NCI-H774 (cell line): ENCODE data around the gene GPRC5C.

Experiments
- DNase-seq: peaks from one replicate; lab custom pipeline; 2025; lab: John Stamatoyannopoulos, UW

The GPRC5C gene, protein sequence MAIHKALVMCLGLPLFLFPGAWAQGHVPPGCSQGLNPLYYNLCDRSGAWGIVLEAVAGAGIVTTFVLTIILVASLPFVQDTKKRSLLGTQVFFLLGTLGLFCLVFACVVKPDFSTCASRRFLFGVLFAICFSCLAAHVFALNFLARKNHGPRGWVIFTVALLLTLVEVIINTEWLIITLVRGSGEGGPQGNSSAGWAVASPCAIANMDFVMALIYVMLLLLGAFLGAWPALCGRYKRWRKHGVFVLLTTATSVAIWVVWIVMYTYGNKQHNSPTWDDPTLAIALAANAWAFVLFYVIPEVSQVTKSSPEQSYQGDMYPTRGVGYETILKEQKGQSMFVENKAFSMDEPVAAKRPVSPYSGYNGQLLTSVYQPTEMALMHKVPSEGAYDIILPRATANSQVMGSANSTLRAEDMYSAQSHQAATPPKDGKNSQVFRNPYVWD

GRCh38 chr17:74431568-74432423 lies at the start of gene GPRC5C:
Gene GPRC5C, plus strand, starts transcription at chr17:74432088. Its CDS starts 7,689 bp downstream, at chr17:74439777.
- DNase-seq = peak; percentile 81

DNA sequence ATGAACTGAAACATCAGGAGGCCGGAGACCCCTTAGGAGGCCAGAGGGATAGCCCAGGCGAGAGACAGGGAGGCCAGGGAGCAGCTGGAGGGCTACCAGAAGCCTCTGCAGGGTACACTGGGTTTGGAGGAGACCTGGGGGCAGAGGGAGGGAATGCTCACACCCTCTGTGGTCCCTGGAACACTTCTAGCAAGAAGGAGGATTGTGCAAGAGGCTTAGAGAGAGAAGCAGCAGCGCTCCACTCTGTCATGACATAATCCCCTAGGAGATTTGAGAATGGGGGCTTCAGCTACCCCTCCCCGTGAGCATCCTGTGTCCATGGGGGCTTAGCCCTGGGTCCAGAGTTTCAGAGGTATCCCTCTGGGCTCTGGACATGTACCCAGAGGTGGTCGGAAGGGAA lies 48.7 kb upstream of the GPRC5C start:
- DNase-seq = no peak

DNA sequence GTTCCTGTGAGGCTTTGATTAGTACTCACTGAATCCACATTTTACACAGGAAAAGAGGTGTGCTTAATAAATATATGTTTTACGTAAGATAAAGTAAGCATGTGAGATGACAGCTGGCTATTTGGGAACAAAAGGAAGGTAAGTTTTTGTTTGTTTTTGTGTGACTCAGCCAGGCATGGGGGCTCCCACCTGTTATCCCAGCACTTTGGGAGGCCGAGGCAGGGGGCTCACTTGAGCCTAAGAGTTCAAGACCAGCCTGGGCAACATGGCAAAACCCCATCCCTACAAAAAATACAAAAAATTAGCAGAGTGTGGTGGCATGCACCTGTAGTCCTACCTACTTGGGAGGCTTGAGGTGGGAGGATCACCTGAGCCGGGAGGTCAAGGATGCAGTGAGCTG lies 46.7 kb upstream of the GPRC5C start:
- DNase-seq = no peak

DNA sequence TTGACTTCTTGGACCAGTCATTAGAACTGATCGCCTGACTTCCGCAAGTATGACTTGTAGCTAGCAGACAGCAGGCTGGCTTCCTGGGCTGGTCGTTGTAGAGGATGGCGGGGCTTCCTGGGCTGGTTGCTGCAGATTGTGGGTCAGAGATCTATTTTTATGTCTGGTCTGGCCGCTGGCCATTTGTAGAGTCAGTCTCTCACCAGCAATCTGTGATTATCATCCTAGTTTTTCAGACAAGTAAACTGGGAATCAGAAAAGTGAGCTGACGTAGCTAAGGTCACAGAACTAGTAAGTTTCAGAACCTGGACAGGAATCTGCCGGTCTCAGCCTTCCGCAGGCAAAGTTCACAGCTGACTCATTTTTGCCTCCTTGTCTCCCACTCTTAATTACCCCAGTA lies 45.5 kb upstream of the GPRC5C start:
- DNase-seq = no peak

DNA sequence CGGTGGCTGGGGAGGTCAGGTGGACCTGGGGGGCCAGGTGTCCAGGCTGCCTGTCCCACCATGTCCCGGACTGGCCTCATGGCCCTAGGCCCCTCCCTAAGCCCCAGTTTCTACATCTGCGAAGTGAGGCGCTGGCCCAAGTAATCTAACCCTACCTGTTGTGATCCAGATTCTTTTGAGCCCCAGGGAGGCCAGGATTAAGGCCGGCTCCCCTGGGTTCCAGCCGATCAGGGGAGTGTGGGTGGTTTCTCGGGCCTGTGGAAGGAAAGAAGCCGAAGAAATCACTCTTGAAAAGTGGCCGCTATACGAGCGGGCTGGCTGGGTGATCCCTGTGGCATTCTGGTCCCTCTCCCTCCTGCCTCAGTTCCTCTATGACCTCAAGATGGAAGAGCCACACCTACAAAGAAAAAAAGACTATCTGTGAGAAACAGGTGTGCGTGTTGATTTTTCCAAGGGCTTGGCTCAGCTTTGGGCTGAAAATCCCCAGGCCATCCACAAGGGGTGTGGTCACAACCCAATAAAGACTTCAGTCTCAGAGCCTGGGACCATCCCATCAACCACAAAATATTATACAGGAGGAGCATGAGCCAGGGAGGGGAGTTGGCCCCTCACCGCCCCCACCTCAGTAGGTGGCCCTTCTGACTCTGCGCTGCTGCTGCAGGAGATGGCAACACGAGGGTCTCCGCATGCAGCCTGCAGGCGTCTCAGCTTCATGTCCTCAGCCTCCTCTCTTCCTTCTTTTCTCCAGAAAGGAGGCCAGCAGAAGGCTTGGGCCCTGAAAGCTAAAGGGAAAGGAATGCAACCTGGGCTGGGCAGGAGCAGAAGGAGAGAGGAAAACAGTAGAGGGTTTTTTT lies 44.3 kb upstream of the GPRC5C start:
- no peak for DNase-seq

DNA sequence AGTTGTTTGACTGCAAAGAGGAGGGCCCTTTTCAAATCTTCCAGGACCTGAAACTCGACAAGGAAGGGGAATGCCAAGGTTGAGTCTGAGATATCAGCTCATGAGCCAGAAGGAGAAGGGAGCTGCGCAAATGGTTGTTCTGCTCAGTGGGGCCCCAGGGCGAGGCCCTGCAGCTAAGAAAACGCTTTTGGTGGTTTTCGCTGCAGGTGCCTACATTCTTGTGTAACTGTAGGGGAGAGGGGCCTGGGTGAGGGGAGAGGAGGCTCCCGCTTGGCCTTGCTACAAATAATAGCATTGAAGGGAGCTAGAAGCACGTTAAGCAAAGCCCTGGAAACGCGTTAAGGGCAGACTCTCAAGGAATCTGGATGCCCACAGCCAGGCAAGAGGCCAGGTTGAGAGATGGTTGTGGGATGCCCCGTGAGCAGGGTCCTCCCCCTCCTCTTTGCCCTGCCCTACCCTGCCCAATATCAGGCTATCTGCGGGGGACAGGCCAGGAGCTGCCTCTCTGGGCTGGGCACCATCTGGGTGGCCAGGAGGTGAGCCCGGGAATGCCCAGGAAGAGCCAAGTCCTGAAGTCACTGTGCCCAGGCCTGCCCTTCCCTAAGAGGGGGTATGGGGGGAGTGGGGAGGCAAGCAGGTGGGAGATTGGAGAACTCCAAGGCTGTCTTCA lies 42.7 kb upstream of the GPRC5C start:
- no peak for DNase-seq

- DNase-seq = no peak
Observed at GRCh38 chr17:74389937-74390679, 41.8 kb upstream of the GPRC5C start.

- no peak for DNase-seq
Observed at GRCh38 chr17:74390680-74391653, 40.9 kb upstream of the GPRC5C start.

DNA sequence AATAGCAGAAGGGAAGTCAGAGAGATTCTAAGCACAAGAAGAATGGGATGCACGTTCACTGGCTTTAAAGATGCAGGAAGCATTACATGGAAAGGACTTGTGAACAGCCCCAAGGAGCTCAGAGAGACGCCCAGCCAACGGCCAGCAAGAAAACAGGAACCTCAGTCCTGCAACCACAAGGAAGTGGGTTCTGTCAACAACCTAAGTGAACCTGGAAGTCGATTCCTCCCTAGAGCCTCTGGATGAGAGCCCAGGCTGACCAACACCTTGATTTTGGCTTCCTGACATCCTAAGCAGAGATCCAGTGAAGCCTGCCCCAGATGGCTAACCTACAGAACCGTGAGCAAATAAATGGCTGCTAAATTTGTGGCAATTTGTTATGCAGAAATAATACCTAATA lies 40.1 kb upstream of the GPRC5C start:
- DNase-seq = no peak

GRCh38 chr17:74392848-74393247 lies 39.0 kb upstream of the GPRC5C start:
- DNase-seq = no peak

DNA sequence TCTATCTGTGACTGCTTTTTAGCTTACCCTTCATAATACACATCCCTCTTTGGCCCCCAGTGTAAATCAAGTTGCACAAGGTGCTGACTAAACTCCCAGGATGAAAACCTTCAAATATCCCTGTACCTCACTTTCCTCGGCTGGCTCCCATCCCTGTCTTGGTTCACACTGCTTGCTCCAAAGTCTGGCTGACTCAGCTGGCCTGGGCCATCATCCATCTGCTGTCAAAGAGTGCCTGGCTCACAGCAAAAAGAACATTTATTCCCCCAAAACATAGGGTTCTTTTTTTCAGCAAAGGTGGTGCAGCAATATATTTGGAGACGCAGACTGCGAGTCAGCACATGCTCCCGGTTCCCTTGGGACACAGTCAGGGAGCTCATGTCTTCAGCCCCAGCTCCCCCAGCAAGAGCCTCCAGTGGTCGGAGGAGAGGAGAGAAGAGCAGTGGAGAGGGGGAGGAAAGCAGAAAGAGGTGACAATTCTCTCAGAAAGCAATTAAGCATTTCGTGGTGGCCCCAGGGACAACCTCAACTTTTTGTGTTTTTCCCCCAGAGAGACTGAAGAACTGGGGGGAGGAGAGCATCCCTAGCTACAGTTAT lies 38.4 kb upstream of the GPRC5C start:
- DNase-seq = no peak

DNA sequence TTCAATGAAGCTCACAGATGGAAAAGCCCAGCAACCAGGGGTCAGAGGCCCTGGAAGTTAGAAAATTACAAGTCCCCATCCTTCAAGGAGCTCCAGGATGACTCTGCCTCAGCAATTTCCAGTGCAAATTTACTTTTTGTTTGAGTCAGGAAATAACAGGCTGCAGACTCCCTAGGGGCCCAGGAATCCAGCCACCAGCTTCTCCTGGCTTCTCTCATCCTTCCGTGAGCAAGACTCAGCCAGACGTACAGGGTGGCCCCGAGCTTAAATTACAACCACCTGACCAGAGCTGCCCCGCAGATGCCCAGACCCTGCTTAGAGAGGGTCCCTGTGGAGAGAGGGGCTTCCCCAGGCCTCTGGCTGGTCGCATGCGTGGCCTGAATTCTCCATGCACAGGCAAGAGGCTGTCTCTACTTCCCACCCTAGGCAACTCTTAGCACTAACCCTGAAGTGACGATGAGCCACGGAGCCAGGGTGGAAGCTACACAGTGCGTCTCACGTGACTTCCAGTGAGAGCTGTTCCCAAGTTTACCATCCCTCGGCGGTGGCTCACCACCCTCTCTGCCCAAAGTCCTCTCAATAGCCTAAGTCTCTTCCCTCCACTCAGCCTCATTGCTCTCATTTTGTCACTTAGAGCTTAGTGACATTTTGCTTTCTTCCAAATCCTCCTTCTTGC lies 37.5 kb upstream of the GPRC5C start:
- no peak for DNase-seq

DNA sequence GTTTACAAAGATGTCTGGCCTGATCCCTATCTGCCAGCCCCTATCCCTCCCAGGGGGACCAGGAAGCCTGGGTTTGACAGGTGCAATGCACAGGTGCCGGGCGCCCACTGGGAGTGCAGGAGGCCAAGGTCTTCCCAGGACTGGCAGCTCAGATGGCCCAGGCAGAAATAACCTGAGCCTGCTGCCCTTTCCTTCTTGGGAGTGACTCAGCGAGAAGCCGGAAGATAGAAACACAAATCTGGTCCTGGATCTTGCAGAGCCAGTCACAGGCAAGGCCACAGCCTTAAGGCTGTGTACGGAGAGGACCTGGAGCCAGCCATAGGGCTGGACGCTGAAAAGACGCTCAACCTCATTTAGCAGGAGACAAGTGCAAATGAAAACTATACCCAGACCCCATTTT lies 36.9 kb upstream of the GPRC5C start:
- no peak for DNase-seq

DNA sequence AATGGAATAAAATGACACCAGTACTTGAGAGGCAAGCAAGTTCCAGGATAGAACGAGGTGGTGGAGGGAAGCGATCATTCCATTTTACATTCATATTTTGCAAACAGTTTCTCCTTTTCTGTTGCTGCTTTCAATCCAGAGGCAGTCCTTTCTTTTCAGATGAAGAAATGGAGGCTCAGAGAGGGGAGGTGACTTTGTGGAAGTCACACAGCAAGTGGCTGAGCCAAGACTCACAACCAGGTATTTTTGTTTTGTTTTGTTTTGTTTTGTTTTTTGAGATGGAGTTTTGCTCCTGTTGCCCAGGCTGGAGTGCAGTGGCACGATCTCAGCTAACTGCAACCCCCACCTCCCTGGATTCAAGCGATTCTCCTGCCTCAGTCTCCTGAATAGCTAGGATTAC lies 35.3 kb upstream of the GPRC5C start:
- no peak for DNase-seq

GRCh38 chr17:74402048-74402447 lies 29.8 kb upstream of the GPRC5C start:
- DNase-seq = no peak

- DNase-seq = no peak
Observed at GRCh38 chr17:74403512-74404137, 28.3 kb upstream of the GPRC5C start.

DNA sequence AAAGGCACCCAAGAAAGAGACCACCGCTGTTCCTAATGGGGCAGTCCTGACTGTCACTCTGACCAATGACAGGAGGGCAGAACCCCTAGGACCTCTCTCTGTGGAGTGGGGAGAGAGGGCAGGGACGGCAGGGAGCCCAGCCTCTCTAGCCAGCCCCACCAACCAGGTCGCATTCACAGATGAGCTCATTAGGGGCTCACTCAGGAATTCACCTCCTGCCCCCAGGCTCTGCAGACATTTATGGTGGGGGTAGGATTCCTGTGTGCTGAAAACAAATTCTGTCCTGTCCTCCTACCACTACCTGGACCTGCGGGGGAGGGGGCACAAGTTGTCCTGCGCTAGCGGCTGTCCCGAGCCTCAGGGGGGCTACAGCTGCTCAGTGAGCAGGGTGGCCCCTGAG lies 27.7 kb upstream of the GPRC5C start:
- no peak for DNase-seq

GRCh38 chr17:74404789-74405188 lies 27.1 kb upstream of the GPRC5C start:
- no peak for DNase-seq
